Mesenchymal stem cell (in vitro differentiated cells and primary cell): ENCODE measurements around the gene SMPD3.

Experiments
- DNase-seq: peaks from one replicate; pipeline ENCODE4 v3.0.0-alpha.2; 2013
- H2AFZ ChIP-seq: one replicate; pipeline ENCODE4 v1.6.1; 2013; ENCODE audit warnings: low read depth, mild to moderate bottlenecking, control low read depth, inconsistent platforms, low read length, moderate library complexity
- H2AK5ac ChIP-seq: 2 replicates; pipeline ENCODE4 v1.6.1; 2013; ENCODE audit warnings: low read length, moderate library complexity, mild to moderate bottlenecking, inconsistent platforms; ENCODE audit not compliant: severe bottlenecking
- H2BK120ac ChIP-seq: one replicate; pipeline ENCODE4 v1.6.1; 2013; ENCODE audit warnings: low read depth, mild to moderate bottlenecking, inconsistent platforms, low read length, moderate library complexity
- H2BK12ac ChIP-seq, 2 experiments: one replicate each; pipeline ENCODE4 v1.6.1; 2013; ENCODE audit warnings: inconsistent platforms in 2 of 2, low read length in 2 of 2, mild to moderate bottlenecking in 2 of 2, moderate library complexity in 2 of 2, control low read depth in 1 of 2
- H2BK15ac ChIP-seq: one replicate; pipeline ENCODE4 v1.6.1; 2013; ENCODE audit warnings: mild to moderate bottlenecking, low read depth, inconsistent platforms; ENCODE audit not compliant: poor library complexity, severe bottlenecking
- H2BK5ac ChIP-seq: 2 replicates; pipeline ENCODE4 v1.6.1; 2013; ENCODE audit warnings: low read depth, mild to moderate bottlenecking, low read length, control low read depth, inconsistent platforms; ENCODE audit not compliant: poor library complexity, severe bottlenecking
- H3K14ac ChIP-seq, 2 experiments: one replicate each; pipeline ENCODE4 v1.6.1; 2013; ENCODE audit warnings: inconsistent platforms in 2 of 2, low read length in 2 of 2, control low read depth in 1 of 2, mild to moderate bottlenecking in 1 of 2, moderate library complexity in 1 of 2
- H3K18ac ChIP-seq, 2 experiments: one replicate each; pipeline ENCODE4 v1.6.1; 2013; ENCODE audit warnings: inconsistent platforms in 2 of 2, low read length in 2 of 2, control low read depth in 1 of 2, low read depth in 1 of 2, mild to moderate bottlenecking in 1 of 2
- H3K23ac ChIP-seq, 2 experiments: one replicate each; pipeline ENCODE4 v1.6.1; 2013; ENCODE audit warnings: inconsistent platforms in 2 of 2, low read length in 2 of 2, mild to moderate bottlenecking in 2 of 2, moderate library complexity in 2 of 2, control low read depth in 1 of 2
- H3K27ac ChIP-seq: 2 replicates; pipeline ENCODE4 v1.5.1; 2013; ENCODE audit warnings: mild to moderate bottlenecking, moderate library complexity, low read length, control low read depth, inconsistent platforms; ENCODE audit not compliant: poor library complexity, severe bottlenecking
- H3K27me3 ChIP-seq, 2 experiments: 2 replicates each; pipeline versions ENCODE4 v1.6.1 to v1.7.0; 2013; ENCODE audit warnings: low read length in 2 of 2, mild to moderate bottlenecking in 2 of 2, moderate library complexity in 2 of 2, control low read depth in 1 of 2, inconsistent platforms in 1 of 2; ENCODE audit not compliant: control insufficient read depth in 1 of 2, insufficient read depth in 1 of 2
- H3K36me3 ChIP-seq, 2 experiments: 2 replicates each; pipeline versions ENCODE4 v1.6.1 to v1.7.0; 2013; ENCODE audit warnings: low read length in 2 of 2, control low read depth in 1 of 2, inconsistent platforms in 1 of 2, low read depth in 1 of 2, mild to moderate bottlenecking in 1 of 2; ENCODE audit not compliant: insufficient read depth in 2 of 2, control insufficient read depth in 1 of 2
- H3K4ac ChIP-seq, 2 experiments: one replicate each; pipeline ENCODE4 v1.6.1; 2013; ENCODE audit warnings: inconsistent platforms in 2 of 2, low read length in 2 of 2, mild to moderate bottlenecking in 2 of 2, moderate library complexity in 2 of 2, control low read depth in 1 of 2, low read depth in 1 of 2
- H3K4me1 ChIP-seq: 2 replicates; pipeline ENCODE4 v1.6.1; 2013; ENCODE audit warnings: low read depth, low read length, control low read depth; ENCODE audit not compliant: control insufficient read depth, insufficient read depth
- H3K4me2 ChIP-seq: 2 replicates; pipeline ENCODE4 v1.6.1; 2013; ENCODE audit warnings: low read length, mild to moderate bottlenecking, inconsistent platforms; ENCODE audit not compliant: poor library complexity, severe bottlenecking
- H3K4me3 ChIP-seq, 2 experiments: 2 replicates each; pipeline versions ENCODE4 v1.5.1 to v1.7.0; 2013; ENCODE audit warnings: low read length in 2 of 2, mild to moderate bottlenecking in 2 of 2, control low read depth in 1 of 2, low read depth in 1 of 2; ENCODE audit not compliant: insufficient read depth in 1 of 2
- H3K79me1 ChIP-seq: replicated peaks from 2 replicates; pipeline ENCODE4 v1.6.1; 2013; ENCODE audit warnings: mild to moderate bottlenecking, control low read depth, low read length, inconsistent platforms; ENCODE audit not compliant: poor library complexity, severe bottlenecking
- H3K9ac ChIP-seq: 2 replicates; pipeline ENCODE4 v1.7.0; 2013; ENCODE audit warnings: mild to moderate bottlenecking, low read length, moderate library complexity
- H3K9me3 ChIP-seq: 2 replicates; pipeline ENCODE4 v1.7.0; 2013; ENCODE audit warnings: mild to moderate bottlenecking, low read length; ENCODE audit not compliant: control insufficient read depth
- H4K8ac ChIP-seq: one replicate; pipeline ENCODE4 v1.6.1; 2013; ENCODE audit warnings: inconsistent platforms, mild to moderate bottlenecking, low read length, moderate library complexity
- H4K91ac ChIP-seq: one replicate; pipeline ENCODE4 v1.6.1; 2013; ENCODE audit warnings: mild to moderate bottlenecking, low read length, inconsistent platforms
- WGBS: methylation state at CpG from one replicate; pipeline ENCODE4 v1.1.7; 2013; ENCODE audit warnings: mixed read lengths; 5-methylcytosine and 5-hydroxymethylcytosine counted together

The SMPD3 gene

GRCh38 chr16:68355447-68356248 is 92.7 kb downstream of the SMPD3 start:
- no peak overlapping the region for H3K18ac ChIP-seq
- H3K27me3 ChIP-seq: no peaks in the 10 kb centered on the region
- no peak overlapping the region for H3K4me2 ChIP-seq
- H3K4ac ChIP-seq: no peak overlapping the region
- no peak overlapping the region for H2AK5ac ChIP-seq
- no peak overlapping the region for H3K14ac ChIP-seq
- H3K27ac ChIP-seq: peak overlapping the region; percentile 3
- H3K4me1 ChIP-seq: peaks cover 21% of the 10 kb centered on the region
- no peak overlapping the region for H3K23ac ChIP-seq
- peak overlapping the region in 1 of 2 experiments; percentile 21 for H3K4me3 ChIP-seq
- H3K9me3 ChIP-seq: no peaks in the 10 kb centered on the region
- no peak overlapping the region for H2BK15ac ChIP-seq
- no peak overlapping the region for H2BK5ac ChIP-seq
- H3K9ac ChIP-seq: no peak overlapping the region
- DNase-seq: no peak
- H2BK120ac ChIP-seq: no peak overlapping the region
- no peak overlapping the region for H4K8ac ChIP-seq
- H4K91ac ChIP-seq: no peak overlapping the region
- peaks cover 8% of the 10 kb centered on the region for H3K79me1 ChIP-seq
- H2BK12ac ChIP-seq: no peak overlapping the region
- WGBS: 88% methylated on average over 28 of the region's 28 CpGs
- H3K36me3 ChIP-seq: peaks cover 77 to 86% of the 10 kb centered on the region in 2 experiments
- H2AFZ ChIP-seq: no peak overlapping the region

- Histone ChIP-seq H3K4me1 (peaks cover 20% of the 10 kb centered on the region), H3K36me3 (peaks cover 86 to 88% of the 10 kb centered on the region in 2 experiments), H2AFZ (no peak overlapping the region), H3K9me3 (no peaks in the 10 kb centered on the region), H2BK15ac (no peak overlapping the region), H2BK12ac (no peak overlapping the region), H3K27ac (no peak overlapping the region), H3K27me3 (no peaks in the 10 kb centered on the region), H3K18ac (no peak overlapping the region), H3K14ac (no peak overlapping the region), H2BK120ac (no peak overlapping the region), H3K4me3 (no peak overlapping the region), H3K23ac (no peak overlapping the region), H2BK5ac (no peak overlapping the region), H3K4ac (no peak overlapping the region), H3K9ac (no peak overlapping the region), H4K8ac (no peak overlapping the region), H2AK5ac (no peak overlapping the region), H3K79me1 (peaks cover 10% of the 10 kb centered on the region), H3K4me2 (no peak overlapping the region), H4K91ac (no peak overlapping the region)
- WGBS: 97% methylated on average over 9 of the region's 9 CpGs
- DNase-seq: no peak
Observed at GRCh38 chr16:68354816-68355215, 93.5 kb downstream of the SMPD3 start.

GRCh38 chr16:68353366-68353765 is 94.9 kb downstream of the SMPD3 start:
- Histone ChIP-seq H3K4me3 (no peak overlapping the region), H4K8ac (no peak overlapping the region), H3K9ac (no peak overlapping the region), H3K18ac (no peak overlapping the region), H3K4me1 (peaks cover 20% of the 10 kb centered on the region), H3K27ac (no peak overlapping the region), H3K36me3 (peaks cover 87 to 97% of the 10 kb centered on the region in 2 experiments), H3K27me3 (no peaks in the 10 kb centered on the region), H3K14ac (no peak overlapping the region), H3K23ac (no peak overlapping the region), H2BK120ac (no peak overlapping the region), H3K4me2 (no peak overlapping the region), H2BK5ac (no peak overlapping the region), H3K9me3 (no peaks in the 10 kb centered on the region), H3K4ac (no peak overlapping the region), H3K79me1 (peaks cover 10% of the 10 kb centered on the region), H4K91ac (no peak overlapping the region), H2BK12ac (no peak overlapping the region), H2BK15ac (no peak overlapping the region), H2AFZ (no peak overlapping the region), H2AK5ac (no peak overlapping the region)
- WGBS: 87% methylated on average over 13 of the region's 13 CpGs
- no peak for DNase-seq

GRCh38 chr16:68351991-68352431 is 96.3 kb downstream of the SMPD3 start:
- H3K4me3 ChIP-seq: no peak overlapping the region
- H3K36me3 ChIP-seq: peaks cover 85 to 96% of the 10 kb centered on the region in 2 experiments
- no peak overlapping the region for H3K4ac ChIP-seq
- H3K4me1 ChIP-seq: peaks cover 19% of the 10 kb centered on the region
- H3K27me3 ChIP-seq: no peaks in the 10 kb centered on the region
- H2AK5ac ChIP-seq: no peak overlapping the region
- 97% methylated on average over 11 of the region's 11 CpGs for WGBS
- no peak overlapping the region for H3K14ac ChIP-seq
- H4K8ac ChIP-seq: no peak overlapping the region
- no peak overlapping the region for H3K9ac ChIP-seq
- DNase-seq: no peak
- H2BK12ac ChIP-seq: no peak overlapping the region
- H2AFZ ChIP-seq: no peak overlapping the region
- no peak overlapping the region for H2BK120ac ChIP-seq
- H3K4me2 ChIP-seq: no peak overlapping the region
- no peak overlapping the region for H3K27ac ChIP-seq
- H3K79me1 ChIP-seq: peaks cover 10% of the 10 kb centered on the region
- H4K91ac ChIP-seq: no peak overlapping the region
- H2BK15ac ChIP-seq: no peak overlapping the region
- H3K23ac ChIP-seq: no peak overlapping the region
- H3K9me3 ChIP-seq: no peaks in the 10 kb centered on the region
- H2BK5ac ChIP-seq: no peak overlapping the region
- H3K18ac ChIP-seq: no peak overlapping the region
